GM23248 (cell line): ENCODE results near the gene OLFML1.

Experiments used
- EZH2 ChIP-seq: fragments of 200-600 bp; sonication (generic); IDR thresholded peaks from 2 replicates; pipeline ENCODE4 v1.6.1; 2018; ENCODE audit warnings: antibody characterized with exemption, mild to moderate bottlenecking; ENCODE audit not compliant: insufficient read depth, poor library complexity, severe bottlenecking
- EZH2phosphoT487 ChIP-seq: fragments of 200-600 bp; sonication (generic); IDR thresholded peaks from 2 replicates; pipeline ENCODE4 v1.6.1; 2018; ENCODE audit warnings: antibody characterized with exemption, moderate library complexity, mild to moderate bottlenecking, low read depth; ENCODE audit not compliant: insufficient read depth

- no peak for TF ChIP-seq EZH2
- no peak for TF ChIP-seq EZH2phosphoT487
Observed at GRCh38 chr11:7512525-7513233, 27.4 kb downstream of the OLFML1 start.
